HT-29 (cell line): ENCODE data around the gene COPS6. TPM values are rescaled to one million over a fixed set of nuclear protein-coding genes. Genes with fewer than 3 reads are reported as not detected.
A peak's percentile ranks its signal among the peaks of the same experiment; 100 is the strongest.

Experiments
- DNase-seq: peaks from one replicate; pipeline ENCODE4 v3.0.0-alpha.2; 2015; ENCODE audit warnings: low spot score
- total RNA-seq: library from RNA; depleted of rRNA; stranded (reverse); fragments of >200 nt; shearing (Covaris generic); gene quantifications from 2 replicates; pipeline ENCODE4 v1.2.3, GENCODE V29; 2014; rRNA removed

COPS6 gene
- 111 and 128 TPM in 2 replicates for total RNA-seq

GRCh38 chr7:100088621-100089457, at the start of gene COPS6:
Gene COPS6, plus strand, starts transcription at chr7:100088969. Its CDS starts 22 bp downstream, at chr7:100088991.
- peak; percentile 78 for DNase-seq

DNA sequence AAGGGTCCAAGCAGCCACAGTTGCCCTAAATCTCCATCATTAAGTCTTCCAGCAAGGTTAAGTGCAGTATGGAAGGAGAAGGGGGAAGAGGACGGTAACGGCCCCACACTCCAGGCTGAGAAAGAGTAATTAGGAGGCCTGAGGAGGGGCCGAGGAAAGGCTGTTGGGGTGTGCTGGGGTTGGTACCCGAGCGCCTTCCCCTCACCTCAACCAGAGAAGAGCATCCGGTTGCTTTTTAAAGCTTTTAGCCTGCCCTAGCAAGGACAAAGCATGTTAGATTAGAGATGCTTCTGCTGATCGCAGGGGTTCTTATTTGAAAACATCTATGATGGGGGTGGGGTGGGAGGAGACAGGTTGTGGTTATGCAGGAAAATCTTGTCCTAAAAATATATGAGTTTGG, 48.2 kb upstream of the COPS6 start:
- DNase-seq = no peak

- peak; percentile 69 for DNase-seq
Measured at GRCh38 chr7:100044718-100045117, 44.1 kb upstream of the COPS6 start.

- DNase-seq = peak; percentile 19
Measured at GRCh38 chr7:100048680-100049079, 40.1 kb upstream of the COPS6 start.

GRCh38 chr7:100049441-100050291, 39.1 kb upstream of the COPS6 start, which contains the start of gene ZSCAN21:
Gene ZSCAN21, plus strand, starts transcription at chr7:100049774. Its CDS starts 7,233 bp downstream, at chr7:100057007.
- DNase-seq = peak; percentile 87

- no peak for DNase-seq
Measured at GRCh38 chr7:100051611-100052010, 37.2 kb upstream of the COPS6 start.

GRCh38 chr7:100053215-100053614, 35.6 kb upstream of the COPS6 start:
- peak; percentile 93 for DNase-seq

GRCh38 chr7:100057006-100057405, 31.8 kb upstream of the COPS6 start:
- DNase-seq = no peak

DNA sequence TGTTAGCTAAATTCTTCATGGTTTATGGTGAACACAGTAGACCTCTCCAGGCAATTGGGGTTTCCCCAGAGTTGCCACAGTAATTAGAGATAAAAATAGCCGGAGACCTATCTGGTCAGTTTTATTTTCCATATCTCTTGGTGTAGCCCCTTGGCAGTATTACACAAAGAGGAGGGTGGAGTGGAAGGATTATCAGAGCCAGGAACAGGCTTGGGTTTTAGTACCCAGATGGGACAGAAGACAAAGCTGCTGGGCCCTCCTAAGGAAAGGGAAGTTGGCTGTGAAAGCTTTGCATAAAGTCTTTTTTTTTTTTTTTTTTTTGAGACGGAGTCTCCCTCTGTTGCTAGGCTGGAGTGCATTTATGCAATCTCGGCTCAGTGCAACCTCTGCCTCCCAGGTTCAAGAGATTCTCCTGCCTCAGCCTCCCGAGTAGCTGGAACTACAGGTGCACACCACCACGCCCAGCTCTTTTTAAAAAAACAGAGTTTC, 29.5 kb upstream of the COPS6 start:
- DNase-seq = no peak

DNA sequence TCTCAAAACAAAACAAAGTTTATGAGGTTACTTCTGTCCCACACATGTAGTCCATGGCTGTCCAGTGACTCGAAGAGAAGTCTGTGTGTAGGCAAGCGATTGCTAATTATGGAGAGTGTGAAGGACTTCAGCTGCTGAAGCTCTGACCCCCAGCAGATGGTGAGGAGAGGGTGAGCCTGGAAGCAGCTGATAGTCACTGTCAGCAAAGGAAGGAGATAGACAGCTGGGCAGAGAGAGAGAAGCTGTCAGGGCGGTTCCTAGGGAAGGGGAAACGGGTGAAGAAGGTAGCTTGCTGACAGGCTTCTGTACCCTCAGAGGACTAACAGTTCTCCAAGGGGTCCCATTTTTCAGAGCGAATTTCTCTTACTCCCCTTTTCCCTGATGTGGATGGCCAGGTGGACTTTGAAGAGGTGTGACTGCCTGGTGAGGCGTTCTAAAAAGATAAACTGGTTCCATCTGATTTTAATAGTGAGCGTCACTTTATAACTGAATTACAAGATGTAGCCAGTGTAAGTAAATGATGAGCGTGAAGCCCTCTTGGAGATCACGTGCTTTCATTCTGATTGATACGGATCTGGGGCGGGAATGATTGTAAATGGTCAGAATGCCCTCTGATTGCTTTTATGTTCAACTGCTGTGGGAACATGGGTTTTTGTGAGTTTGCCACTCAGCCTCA, 27.1 kb upstream of the COPS6 start:
- DNase-seq = no peak

DNA sequence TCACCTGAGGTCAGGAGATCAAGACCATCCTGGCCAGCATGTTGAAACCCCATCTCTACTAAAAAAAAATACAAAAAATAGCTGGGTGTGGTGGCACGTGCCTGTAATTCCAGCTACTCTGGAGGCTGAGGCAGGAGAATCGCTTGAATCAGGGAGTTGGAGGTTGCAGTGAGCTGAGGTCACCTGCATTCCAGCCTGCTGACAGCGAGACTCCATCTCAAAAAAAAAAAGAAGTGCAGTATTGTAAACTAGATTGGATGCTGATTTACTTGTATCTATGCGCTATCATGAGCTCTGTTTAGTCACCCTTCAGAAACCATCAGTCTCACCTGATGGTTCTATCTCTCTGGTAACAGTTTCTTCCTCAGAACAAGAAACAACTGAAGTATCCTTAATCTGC, 25.4 kb upstream of the COPS6 start:
- DNase-seq = no peak

GRCh38 chr7:100064162-100064561, 24.6 kb upstream of the COPS6 start:
- DNase-seq = no peak

GRCh38 chr7:100065452-100066186, 23.1 kb upstream of the COPS6 start:
- no peak for DNase-seq

GRCh38 chr7:100066953-100067352, 21.8 kb upstream of the COPS6 start:
- DNase-seq = no peak

- DNase-seq = no peak
Measured at GRCh38 chr7:100069991-100070390, 18.8 kb upstream of the COPS6 start.

- DNase-seq = no peak
Measured at GRCh38 chr7:100071018-100071723, 17.6 kb upstream of the COPS6 start.

DNA sequence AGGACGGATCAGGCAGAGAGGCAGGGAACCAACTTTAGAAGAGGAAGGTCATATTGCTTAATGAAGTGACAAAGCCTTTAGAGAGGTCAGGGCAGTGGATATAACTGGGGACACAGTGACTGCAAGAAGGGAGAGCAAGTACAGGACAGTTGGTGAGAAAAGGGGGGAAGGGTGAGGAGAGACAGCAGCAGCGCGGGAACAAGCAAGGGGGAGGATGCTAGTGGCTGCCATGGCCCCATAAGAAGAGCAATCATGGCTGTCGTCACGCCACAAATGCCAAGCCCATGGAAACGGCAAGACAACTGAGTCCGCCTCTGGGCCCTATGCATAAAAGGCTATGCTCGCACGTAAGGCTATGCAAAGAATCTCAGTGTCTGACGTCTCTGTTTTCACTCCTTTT, 16.3 kb upstream of the COPS6 start:
- DNase-seq = no peak

GRCh38 chr7:100074841-100075240, 13.9 kb upstream of the COPS6 start:
- DNase-seq = no peak

GRCh38 chr7:100075418-100075817, 13.4 kb upstream of the COPS6 start:
- DNase-seq = no peak

GRCh38 chr7:100077205-100077604, 11.6 kb upstream of the COPS6 start:
- DNase-seq = no peak
